AG09319 (cell line): ENCODE data around the gene CIAO2B.

Experiments used
- DNase-seq: peaks from one replicate; pipeline ENCODE4 v3.0.0-alpha.2; 2010; ENCODE audit warnings: low read depth; ENCODE audit errors: extremely low read depth
- CTCF ChIP-seq: IDR thresholded peaks from 2 replicates; pipeline ENCODE4 v1.5.1; 2011; ENCODE audit warnings: low read depth, mild to moderate bottlenecking, inconsistent platforms, low read length, moderate library complexity

The CIAO2B gene

DNA sequence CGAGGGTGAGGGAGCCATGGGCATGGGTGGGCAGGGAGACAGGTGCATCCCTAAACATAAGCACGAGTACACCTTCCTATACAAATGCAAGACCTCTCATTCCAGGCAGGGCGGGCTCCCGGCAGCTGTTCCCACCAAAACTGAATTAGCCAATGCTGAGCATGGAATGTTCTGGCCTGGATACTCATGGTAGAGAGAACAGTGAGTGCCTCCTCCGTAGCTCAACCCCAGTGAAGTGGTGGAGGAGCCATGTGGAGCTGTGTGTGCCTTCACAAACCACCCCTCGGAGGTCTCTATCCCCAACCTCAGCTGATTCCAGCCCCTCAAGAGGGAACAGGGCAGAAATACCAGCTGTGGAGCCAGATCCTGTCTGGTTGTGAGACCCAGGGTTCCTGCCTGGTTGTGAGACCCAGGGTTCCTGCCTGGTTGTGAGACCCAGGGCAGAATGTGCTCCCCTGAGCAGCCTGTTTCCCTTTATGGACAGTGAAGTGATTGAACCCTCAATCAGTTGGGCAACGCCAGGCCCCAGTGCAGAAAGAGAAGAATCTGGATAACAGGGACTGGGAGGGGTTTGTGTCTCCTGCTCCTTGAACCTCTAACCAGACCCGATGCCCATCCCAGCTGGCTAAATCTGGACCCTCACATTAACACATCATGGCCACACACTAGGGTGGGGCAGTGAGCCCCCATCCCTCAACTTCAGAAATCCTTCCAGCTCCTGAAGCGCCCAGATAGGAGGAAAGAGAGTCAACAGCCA, 13.1 kb downstream of the CIAO2B start:
- DNase-seq = no peak
- no peak for TF ChIP-seq CTCF

GRCh38 chr16:66920299-66920590, 14.0 kb downstream of the CIAO2B start:
- TF ChIP-seq CTCF = no peak
- no peak for DNase-seq

GRCh38 chr16:66919569-66920298, 14.5 kb downstream of the CIAO2B start:
- DNase-seq = no peak
- TF ChIP-seq CTCF = no peak

DNA sequence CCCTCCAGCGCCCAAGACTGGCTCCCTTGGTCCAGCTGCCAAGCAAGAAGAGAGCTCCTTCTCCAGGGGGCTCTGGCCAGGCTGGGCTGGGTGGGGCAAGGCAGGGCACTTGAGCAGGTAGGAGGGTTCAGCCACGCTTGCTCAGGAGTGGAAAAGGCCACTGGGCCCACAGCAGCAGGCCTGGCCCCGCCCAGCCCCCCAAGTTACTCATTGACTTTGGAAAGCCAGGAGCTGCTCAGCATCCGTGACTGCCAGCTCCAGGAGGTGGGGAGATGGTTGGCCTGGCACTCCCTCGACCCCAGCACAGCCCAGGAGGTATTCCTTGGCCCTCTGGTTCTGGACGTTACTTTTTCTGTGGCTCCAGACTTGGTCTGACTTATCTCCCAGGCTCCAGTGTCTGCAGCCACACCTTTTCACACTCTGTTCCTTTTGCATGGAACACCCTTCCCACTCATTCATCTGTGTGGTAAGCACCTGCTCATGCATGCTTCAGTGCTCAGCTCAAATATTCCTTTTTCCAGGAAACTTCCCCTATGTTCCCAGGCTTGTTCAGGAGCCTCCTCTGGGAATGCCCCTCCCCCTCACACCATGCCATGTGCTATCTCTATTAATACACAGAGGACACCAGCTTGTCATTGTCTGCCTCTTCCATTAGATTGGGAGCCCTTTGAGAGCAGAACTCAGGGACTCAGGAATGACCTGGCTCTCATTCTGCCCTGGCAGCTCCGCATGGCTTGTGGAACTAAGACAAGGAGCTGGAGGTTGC, 15.2 kb downstream of the CIAO2B start, which contains the start of gene CDH16:
Gene CDH16 (minus strand): TSS at position 83 of the 766 bp plus-strand sequence. CDS start 820 bp downstream, outside the sequence.
- no peak for TF ChIP-seq CTCF
- DNase-seq = no peak

DNA sequence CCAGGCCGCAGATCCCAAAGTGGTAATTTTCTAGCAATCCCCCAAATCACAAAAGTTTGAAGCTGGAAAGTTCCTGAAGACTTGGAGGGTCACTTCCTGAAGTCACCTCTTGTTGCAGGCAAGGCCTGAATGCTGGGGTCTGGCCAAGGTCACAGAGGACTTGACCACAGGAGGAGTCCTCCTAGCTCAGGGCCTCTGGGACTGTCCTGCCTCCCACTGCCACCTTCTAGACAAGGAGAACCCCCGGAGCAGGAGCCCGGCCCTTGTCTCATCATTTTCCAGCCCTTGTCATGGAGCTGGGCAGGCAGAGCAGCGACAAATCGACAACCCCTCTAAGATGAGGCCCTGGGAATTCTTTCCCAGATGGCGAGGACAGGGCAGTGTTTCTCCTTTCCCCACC, 15.8 kb downstream of the CIAO2B start:
- DNase-seq = no peak
- TF ChIP-seq CTCF = no peak

- TF ChIP-seq CTCF = no peak
- no peak for DNase-seq
These were observed 16.5 kb downstream of the CIAO2B start for GRCh38 chr16:66917741-66918140.

GRCh38 chr16:66916518-66916917, 17.7 kb downstream of the CIAO2B start:
- DNase-seq = no peak
- no peak for TF ChIP-seq CTCF
